SKM-1 treated with dmso at 0.1 percent for 144 hours (cell line): ENCODE results near the gene ARHGEF16.

ENCODE experiments used
- DNase-seq: peaks from one replicate; lab custom pipeline; 2025; ENCODE audit not compliant: unreplicated experiment; lab: John Stamatoyannopoulos, UW

The ARHGEF16 gene

GRCh38 chr1:3516911-3517675 lies 62.6 kb downstream of the ARHGEF16 start:
- DNase-seq, result no peak

- DNase-seq, result no peak
Measured at GRCh38 chr1:3518256-3518655, 63.8 kb downstream of the ARHGEF16 start.

GRCh38 chr1:3518756-3519155 lies 64.3 kb downstream of the ARHGEF16 start:
- DNase-seq, result no peak

- no peak for DNase-seq
Measured at GRCh38 chr1:3519301-3519885, 64.9 kb downstream of the ARHGEF16 start.

- no peak for DNase-seq
Measured at GRCh38 chr1:3520419-3521378, 66.2 kb downstream of the ARHGEF16 start.

- no peak for DNase-seq
Measured at GRCh38 chr1:3521426-3521825, 67.0 kb downstream of the ARHGEF16 start.

- DNase-seq, result no peak
Measured at GRCh38 chr1:3522112-3522511, 67.6 kb downstream of the ARHGEF16 start.

GRCh38 chr1:3522564-3523265 lies 68.2 kb downstream of the ARHGEF16 start:
- no peak for DNase-seq

GRCh38 chr1:3523980-3524379 lies 69.5 kb downstream of the ARHGEF16 start:
- DNase-seq, result no peak

- DNase-seq, result no peak
Measured at GRCh38 chr1:3524556-3525203, 70.2 kb downstream of the ARHGEF16 start.

- DNase-seq, result no peak
Measured at GRCh38 chr1:3525551-3526482, 71.4 kb downstream of the ARHGEF16 start.

- no peak for DNase-seq
Measured at GRCh38 chr1:3527774-3528173, 73.3 kb downstream of the ARHGEF16 start.

- no peak for DNase-seq
Measured at GRCh38 chr1:3529099-3529729, 74.7 kb downstream of the ARHGEF16 start.

- no peak for DNase-seq
Measured at GRCh38 chr1:3530086-3530925, 75.8 kb downstream of the ARHGEF16 start.
